Lower leg skin (tissue), 4 donors: ENCODE results near the gene FOXL3. TPM values are rescaled to one million over a fixed set of nuclear protein-coding genes. Genes with fewer than 3 reads are reported as not detected.

Experiments
- DNase-seq, 2 donors: peaks; one replicate each; pipeline ENCODE4 v3.0.0-alpha.2; 2019; ENCODE audit warnings: low spot score in 2 of 2
- H3K4me3 ChIP-seq: fragments of 200-600 bp; sonication (generic); 2 replicates; pipeline ENCODE4 v1.5.1; 2017; ENCODE audit warnings: mild to moderate bottlenecking, low read depth; ENCODE audit not compliant: poor library complexity, severe bottlenecking
- POLR2A ChIP-seq, 2 donors: fragments of 450-650 bp; IDR thresholded peaks; one replicate each; pipeline ENCODE4 v1.6.1; 2016 to 2017; ENCODE audit warnings: antibody characterized with exemption in 2 of 2, mild to moderate bottlenecking in 1 of 2, moderate library complexity in 1 of 2
- WGBS, 2 donors: methylation state at CpG; one replicate each; pipeline ENCODE4 v1.1.5; 2018; 5-methylcytosine and 5-hydroxymethylcytosine counted together
- intact Hi-C: fragments of 100-400 bp; cut with DNase I; formaldehyde crosslinking; loops from one replicate; pipeline ENCODE4 v1.15.0; 2023; ENCODE audit warnings: low total_unique reads
- total RNA-seq, 4 donors: library from RNA; depleted of rRNA; stranded (reverse); fragments of >200 nt; gene quantifications; one replicate each; pipeline ENCODE4 v1.1.0, GENCODE V29; 2016
- TF ChIP-seq, protein P1 (sequence below), 3 donors: fragments of 450-650 bp; IDR thresholded peaks; one replicate each; pipeline ENCODE4 v1.5.1; 2016; ENCODE audit warnings: antibody characterized with exemption in 3 of 3, mild to moderate bottlenecking in 3 of 3, moderate library complexity in 2 of 3

FOXL3 gene
- total RNA-seq, 4 donors from 2014 or later: not detected

DNA sequence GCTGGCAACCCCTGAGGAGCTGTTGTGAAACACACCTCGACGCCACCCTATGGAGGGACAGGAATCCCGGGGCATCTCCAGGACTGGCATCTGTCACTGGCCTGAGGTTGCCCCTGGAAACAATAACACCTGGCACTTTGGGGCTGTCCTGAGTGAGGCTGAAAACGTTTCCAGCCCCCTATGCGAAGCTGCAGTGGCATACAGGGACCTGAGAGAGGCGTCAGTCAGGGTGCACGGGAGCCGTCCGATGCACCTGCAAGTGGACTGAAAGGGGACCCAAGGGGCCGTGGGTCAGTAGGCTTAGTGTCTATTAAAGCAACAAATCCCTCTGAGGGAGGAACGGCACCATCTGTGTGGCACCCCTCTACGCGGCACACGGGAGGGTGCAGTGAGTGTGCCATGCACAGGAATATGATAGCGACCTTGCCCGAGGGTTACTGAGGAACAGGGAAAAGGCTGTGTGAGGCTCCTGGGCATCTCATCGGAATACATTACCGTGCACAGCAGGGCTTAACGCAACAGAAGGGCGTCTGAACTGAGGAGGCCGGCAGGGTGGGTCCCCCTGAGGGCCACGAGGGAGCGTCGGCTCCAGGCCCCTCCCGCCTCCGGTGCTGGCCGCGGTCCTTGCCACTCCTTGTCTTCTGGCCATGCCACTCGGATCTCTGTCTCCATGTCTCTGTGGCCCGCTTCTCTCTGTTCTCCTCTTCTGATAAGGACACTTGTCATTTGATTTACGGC is 50.4 kb downstream of the FOXL3 start:
- WGBS, 2 donors: 45 to 53% methylated on average over 22 to 31 of the region's 31 CpGs
- no peak overlapping the region for H3K4me3 ChIP-seq
- TF ChIP-seq POLR2A (IDR thresholded peaks at IDR 0.05): no peak
- TF ChIP-seq, protein P1, sequence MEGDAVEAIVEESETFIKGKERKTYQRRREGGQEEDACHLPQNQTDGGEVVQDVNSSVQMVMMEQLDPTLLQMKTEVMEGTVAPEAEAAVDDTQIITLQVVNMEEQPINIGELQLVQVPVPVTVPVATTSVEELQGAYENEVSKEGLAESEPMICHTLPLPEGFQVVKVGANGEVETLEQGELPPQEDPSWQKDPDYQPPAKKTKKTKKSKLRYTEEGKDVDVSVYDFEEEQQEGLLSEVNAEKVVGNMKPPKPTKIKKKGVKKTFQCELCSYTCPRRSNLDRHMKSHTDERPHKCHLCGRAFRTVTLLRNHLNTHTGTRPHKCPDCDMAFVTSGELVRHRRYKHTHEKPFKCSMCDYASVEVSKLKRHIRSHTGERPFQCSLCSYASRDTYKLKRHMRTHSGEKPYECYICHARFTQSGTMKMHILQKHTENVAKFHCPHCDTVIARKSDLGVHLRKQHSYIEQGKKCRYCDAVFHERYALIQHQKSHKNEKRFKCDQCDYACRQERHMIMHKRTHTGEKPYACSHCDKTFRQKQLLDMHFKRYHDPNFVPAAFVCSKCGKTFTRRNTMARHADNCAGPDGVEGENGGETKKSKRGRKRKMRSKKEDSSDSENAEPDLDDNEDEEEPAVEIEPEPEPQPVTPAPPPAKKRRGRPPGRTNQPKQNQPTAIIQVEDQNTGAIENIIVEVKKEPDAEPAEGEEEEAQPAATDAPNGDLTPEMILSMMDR (IDR thresholded peaks at IDR 0.05): no peak
- no peak for DNase-seq
- intact Hi-C loops: no loop called here

Other genes with a start within 250 kb of the FOXL3 start
- 10 to 100 TPM; 17.3 to 20.7 (median 19.8) TPM for gene FAM20C, start 97.6 kb upstream of the FOXL3 start, total RNA-seq
- gene PDGFA, start 229.7 kb downstream of the FOXL3 start, total RNA-seq: 10 to 100 TPM; 13.0 to 27.0 (median 20.5) TPM